GM18867 (cell line): ENCODE results near the gene GHSR.

Source experiments
- ATAC-seq: cut with Tn5 transposase; IDR thresholded peaks from one replicate; pipeline ENCODE4 v1.9.1; 2021; ENCODE audit warnings: mild to moderate bottlenecking, moderate library complexity; ENCODE audit not compliant: unreplicated experiment

GHSR gene

DNA sequence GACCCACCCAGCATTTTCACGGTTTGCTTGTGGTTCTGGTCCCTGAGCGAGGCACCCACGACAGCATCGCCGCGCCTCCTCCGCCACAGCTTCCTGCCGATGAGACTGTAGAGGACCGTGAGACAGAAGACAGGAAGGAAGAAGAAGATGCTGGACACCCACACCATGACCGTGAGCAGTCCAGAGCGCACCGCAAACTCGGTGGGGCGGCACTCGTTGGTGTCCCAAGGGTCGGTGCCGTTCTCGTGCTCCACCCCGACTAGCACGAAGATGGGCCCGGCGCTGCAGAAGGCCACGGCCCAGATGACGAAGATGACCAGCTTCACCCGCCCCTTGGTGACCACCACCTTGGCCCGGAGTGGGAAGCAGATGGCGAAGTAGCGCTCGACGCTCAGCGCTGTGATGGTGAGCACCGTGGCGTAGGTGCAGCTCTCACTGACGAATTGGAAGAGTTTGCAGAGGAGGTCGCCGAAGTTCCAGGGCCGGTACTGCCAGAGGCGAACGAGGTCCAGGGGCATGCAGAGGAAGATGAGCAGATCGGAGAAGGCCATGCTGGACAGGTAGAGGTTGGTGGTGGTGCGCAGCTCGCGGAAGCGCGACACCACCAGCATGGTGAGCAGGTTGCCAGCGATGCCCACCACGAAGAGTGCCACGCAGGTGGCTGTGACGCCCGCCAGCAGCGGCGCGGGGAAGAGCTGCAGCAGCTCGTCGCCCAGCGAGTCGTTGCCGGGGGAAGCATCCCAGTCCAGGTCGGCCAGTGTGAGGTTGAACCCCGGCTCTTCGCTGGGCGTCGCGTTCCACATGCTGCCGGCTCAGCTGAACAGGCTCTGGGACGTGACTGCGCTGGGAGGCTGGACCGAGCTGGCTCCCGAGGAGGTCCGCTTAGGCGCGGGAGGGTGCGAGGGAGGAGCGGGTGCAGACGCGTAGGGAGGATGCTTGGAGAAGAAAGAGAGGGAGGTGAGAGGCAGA lies at the start of gene GHSR:
Gene GHSR (minus strand): TSS at position 846 of the 969 bp plus-strand sequence. CDS start 43 bp downstream, at position 803.
- ATAC-seq = no peak

DNA sequence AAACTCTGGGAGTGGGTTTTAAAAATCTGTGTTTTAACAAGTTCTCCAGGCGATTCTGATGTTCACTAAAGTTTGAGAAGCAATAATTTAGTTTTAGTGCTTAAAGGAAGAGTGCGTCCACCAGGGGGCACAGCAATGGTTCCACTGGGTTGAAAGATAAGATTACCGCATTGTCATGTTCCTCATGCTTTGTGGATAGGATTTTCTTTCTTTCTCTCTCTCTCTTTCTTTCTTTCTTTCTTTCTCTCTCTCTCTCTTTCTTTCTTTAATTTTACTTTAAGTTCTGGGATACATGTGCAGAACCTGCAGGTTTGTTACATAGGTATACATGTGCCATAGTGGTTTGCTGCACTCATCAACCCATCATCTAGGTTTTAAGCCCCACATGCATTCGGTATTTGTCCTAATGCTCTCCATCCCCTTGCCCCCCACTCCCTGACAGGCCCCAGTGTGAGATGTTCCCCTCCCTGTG lies 42.0 kb upstream of the GHSR start:
- ATAC-seq = peak; percentile 75

DNA sequence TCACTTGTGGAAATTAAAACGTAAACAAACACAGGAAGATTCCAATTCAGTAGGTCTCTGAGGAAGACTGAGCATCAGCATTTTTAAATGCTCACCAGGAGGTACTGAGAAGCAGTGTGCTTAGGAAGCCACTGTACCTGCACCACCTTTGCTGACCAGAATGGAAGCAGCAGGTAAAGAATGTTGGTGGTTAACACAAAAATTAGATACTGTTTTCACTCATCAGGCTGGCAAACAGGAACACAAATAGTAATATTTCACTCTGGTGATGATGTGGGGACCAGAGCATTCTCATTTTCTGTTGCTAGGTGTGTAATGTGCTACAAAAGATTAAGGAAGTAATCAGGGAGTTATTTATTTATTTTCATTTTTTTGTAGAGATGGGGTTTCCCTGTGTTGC lies 29.9 kb upstream of the GHSR start:
- ATAC-seq = peak; percentile 44

DNA sequence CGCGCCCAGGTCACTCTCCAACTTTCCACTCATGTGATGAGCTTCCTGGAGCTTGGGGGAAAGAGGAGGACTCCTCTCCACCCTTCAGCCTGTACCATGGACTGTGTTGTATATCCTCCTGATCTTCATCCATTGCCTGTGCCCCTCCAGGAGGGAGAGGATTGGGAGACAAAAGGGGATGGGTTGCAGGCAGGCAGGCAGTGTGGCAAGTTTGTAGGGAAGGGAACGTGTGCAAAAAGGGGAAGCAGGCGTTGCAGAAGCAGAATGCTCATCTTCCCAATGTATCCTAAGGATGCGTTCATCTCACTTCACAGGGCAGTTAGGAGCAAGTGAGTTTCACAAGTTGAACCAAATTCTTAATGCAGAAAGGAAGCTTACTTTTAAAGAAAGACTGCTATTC lies 28.1 kb upstream of the GHSR start:
- no peak for ATAC-seq

DNA sequence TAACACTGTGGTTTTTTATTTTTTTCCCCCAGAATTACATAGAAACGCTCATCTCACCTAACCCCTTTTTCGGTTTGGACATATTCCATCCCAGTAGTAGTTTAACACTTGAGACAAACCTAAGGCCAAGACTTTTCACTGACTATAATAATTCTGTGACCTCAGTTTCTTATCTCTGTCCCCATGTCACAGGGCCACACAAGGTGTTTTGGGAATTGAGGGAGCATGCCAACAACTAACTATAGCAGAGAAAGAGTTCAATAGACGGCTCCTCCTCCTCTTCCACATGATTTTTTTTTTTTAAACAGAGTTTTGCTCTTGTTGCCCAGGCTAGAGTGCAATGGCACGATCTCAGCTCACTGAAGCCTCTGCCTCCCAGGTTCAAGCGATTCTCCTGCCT lies 27.4 kb upstream of the GHSR start:
- no peak for ATAC-seq

- no peak for ATAC-seq
Measured at GRCh38 chr3:172471903-172472302, 23.6 kb upstream of the GHSR start.

DNA sequence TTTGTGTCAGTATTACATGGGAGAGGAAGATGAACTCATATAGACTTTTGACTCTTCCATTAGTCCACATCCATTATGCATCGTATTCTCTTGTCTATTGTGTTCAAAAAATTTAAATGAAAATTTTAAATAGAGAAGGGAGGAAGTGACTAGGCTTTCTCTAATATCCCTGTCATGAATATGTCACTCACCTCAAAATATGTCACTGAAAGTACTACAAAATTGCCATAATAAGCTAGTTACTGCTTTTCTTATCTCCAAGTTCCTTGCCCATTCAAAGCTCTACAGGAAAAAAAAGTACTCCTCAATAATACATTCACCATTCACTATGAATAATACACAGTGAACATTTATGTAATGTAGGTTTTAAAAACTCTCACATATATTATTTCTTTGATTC lies 22.3 kb upstream of the GHSR start:
- no peak for ATAC-seq

GRCh38 chr3:172467170-172467824 lies 19.0 kb upstream of the GHSR start:
- ATAC-seq = no peak

DNA sequence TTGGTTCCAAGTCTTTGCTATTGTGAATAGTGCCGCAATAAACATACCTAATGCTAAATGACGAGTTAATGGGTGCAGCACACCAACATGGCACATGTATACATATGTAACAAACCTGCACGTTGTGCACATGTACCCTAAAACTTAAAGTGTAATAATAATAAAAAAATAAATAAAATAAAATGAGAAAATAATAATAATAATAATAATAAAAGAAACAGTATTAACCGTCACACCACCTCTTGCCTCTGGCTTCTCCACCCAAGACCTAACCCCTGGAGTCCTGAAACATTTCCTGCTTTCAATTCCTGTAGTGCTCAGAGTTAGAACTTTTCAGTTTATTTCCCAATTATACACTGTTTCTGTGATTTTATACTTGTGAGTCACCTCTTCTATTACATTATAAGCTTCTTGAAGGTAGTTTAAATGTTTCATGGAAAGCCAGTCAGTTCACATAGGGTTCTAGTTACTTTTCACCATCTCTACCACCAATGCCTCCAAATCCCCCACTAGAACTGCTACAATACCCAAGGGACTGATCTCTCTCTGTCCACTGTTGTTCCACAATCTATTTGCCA lies 18.4 kb upstream of the GHSR start:
- no peak for ATAC-seq

GRCh38 chr3:172465281-172465680 lies 17.0 kb upstream of the GHSR start:
- ATAC-seq = no peak

GRCh38 chr3:172464306-172464705 lies 16.1 kb upstream of the GHSR start:
- no peak for ATAC-seq

DNA sequence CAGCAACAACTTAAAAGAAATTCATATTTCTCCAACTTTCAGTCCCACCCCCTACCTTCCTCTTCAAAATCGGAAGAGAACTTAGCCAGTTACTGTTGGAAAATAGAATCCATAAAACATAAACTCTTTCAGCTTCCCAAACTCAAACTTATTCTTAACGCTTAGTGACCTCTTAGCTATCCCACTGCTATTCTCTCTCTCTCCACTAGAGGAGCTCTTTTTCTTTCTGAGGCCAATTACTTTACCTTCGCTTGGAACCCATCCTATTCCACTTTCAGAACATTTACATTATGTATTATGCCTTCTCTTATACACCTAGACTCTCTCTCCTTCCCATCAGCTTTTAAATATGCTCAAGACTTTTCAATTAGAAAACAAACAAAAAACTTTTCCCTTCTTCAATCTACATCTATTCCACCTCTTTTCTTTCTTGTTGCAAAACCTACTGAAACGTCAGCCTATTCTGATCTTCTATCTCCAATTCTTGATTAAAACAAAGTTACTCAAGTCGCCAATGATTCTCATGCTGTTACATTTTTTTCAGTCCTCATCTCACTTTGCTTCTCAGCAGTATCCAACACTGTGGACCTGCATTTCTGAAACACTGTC lies 13.4 kb upstream of the GHSR start:
- ATAC-seq = no peak

DNA sequence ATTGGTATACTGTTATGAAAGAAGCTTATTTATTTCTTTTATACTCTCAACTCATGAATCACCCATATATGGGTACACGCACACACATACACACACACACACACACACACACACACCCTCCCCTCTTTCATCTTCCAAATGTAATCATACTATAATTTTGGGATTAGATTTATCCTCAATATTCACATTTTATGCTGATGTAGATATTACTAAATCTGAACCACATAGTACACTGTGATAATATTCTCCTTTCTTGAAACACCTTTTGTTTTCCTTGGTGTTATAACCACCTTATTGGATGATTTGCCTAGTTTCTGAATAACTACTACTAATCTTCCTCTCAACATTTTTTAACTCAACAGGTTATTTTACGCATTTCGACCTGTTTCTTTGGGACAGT lies 8.1 kb upstream of the GHSR start:
- ATAC-seq = no peak

GRCh38 chr3:172454180-172454579 lies 5.9 kb upstream of the GHSR start:
- ATAC-seq = no peak

DNA sequence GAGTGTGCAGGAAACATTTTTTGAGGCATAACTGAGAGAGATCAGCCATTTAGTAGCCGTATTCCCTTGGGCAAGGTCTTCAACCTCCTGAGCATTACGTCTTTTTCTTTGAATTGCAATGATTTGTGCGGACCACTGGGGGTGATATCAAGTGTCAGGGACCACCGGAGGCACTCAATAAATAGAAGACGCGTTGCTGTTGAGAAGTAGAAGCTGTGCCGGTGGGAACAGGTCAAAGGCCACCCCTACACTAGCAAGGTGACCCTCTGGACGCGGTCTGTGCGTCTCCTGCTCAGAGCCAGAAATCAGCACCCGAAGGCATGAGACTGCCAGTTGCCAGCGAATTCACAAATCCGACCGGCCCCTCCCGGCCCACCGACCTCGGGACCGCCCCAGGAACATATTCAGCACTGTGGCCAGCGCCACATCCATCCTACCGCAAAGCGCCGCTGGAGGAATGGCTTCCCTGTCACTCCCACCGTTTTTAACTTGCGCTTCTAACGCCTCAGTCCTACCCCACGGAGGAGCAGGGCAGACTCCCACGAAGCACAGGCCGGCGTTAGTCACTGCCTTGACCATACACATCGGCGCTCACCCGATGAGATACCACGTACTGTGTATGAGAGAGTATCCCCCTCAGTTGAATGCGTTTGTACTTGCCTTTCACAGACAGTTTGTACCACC lies 1.4 kb upstream of the GHSR start:
- ATAC-seq = no peak

- no peak for ATAC-seq
Measured at GRCh38 chr3:172448661-172449465, 607 bp upstream of the GHSR start.

DNA sequence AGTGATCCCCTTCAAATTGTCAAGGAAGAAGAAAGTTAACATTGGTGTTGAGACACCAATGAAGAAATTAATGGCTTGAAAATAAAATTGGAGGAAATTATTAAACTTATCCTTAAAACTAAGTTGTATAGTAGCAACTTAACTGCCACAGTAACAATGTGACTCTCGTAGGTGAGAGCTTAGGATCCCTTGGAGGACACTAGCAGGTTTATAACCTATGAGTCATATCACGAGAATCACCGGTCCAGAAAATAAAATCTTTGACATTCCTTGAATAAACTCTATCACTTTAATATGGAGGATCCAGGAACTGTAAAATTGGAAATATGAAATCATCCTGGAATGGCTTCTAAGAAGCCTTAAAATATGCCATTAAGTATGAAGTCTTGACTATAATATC lies 2.1 kb downstream of the GHSR start:
- ATAC-seq = no peak

- ATAC-seq = no peak
Measured at GRCh38 chr3:172444821-172445220, 3.4 kb downstream of the GHSR start.

- no peak for ATAC-seq
Measured at GRCh38 chr3:172442606-172443005, 5.7 kb downstream of the GHSR start.

DNA sequence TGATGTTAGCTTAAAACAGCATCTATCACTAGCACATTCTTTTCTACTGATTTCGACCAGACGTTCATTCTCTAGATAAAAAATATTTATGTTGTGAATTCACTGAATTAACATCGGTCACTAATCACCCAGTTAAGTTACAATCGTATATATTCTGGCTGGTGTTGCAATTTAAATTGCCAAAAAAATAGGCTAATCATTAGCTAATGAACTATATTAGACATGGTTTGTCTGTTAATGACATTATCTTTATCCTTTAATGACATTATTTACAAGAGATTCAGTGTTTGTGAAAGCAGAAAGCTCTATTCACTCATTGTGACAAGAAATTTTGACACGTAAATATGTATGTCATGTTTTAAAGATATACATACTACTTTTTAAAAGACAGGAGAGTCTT lies 6.7 kb downstream of the GHSR start:
- ATAC-seq = no peak
